KMS-11 (cell line): ENCODE results near the gene MUSTN1.

ENCODE experiments used
- H2AFZ ChIP-seq: fragments of 200-600 bp; sonication (generic); 2 replicates; pipeline ENCODE4 v1.6.1; 2016; ENCODE audit warnings: antibody characterized with exemption, mixed run types, low read depth
- H3K27ac ChIP-seq: fragments of 200-600 bp; sonication (generic); 2 replicates; pipeline ENCODE4 v1.6.1; 2016; ENCODE audit warnings: mild to moderate bottlenecking, mixed run types
- H3K27me3 ChIP-seq: fragments of 200-600 bp; sonication (generic); 2 replicates; pipeline ENCODE4 v1.6.1; 2017; ENCODE audit warnings: mild to moderate bottlenecking, low read depth, mixed run types, moderate library complexity; ENCODE audit not compliant: insufficient read depth
- H3K36me3 ChIP-seq: fragments of 200-600 bp; sonication (generic); 2 replicates; pipeline ENCODE4 v1.6.1; 2017; ENCODE audit warnings: mild to moderate bottlenecking, mixed run types; ENCODE audit not compliant: insufficient read depth
- H3K4me1 ChIP-seq: fragments of 200-600 bp; sonication (generic); 2 replicates; pipeline ENCODE4 v1.6.1; 2016; ENCODE audit warnings: mild to moderate bottlenecking, low read depth, mixed run types; ENCODE audit not compliant: poor library complexity, severe bottlenecking
- H3K4me2 ChIP-seq: fragments of 200-600 bp; sonication (generic); 2 replicates; pipeline ENCODE4 v1.7.0; 2016; ENCODE audit warnings: mild to moderate bottlenecking, mixed run types
- H3K4me3 ChIP-seq: fragments of 200-600 bp; sonication (generic); IDR thresholded peaks from 2 replicates; pipeline ENCODE4 v1.6.1; 2017; ENCODE audit warnings: low read depth, low read length, mixed read lengths; ENCODE audit not compliant: insufficient read depth
- H3K79me2 ChIP-seq: fragments of 200-600 bp; sonication (generic); 2 replicates; pipeline ENCODE4 v1.6.1; 2016; ENCODE audit warnings: low read depth, mixed run types; ENCODE audit not compliant: insufficient read depth
- H3K9ac ChIP-seq: fragments of 200-600 bp; sonication (generic); 2 replicates; pipeline ENCODE4 v1.6.1; 2016; ENCODE audit warnings: mild to moderate bottlenecking, mixed run types
- H4K20me1 ChIP-seq: fragments of 200-600 bp; sonication (generic); 2 replicates; pipeline ENCODE4 v1.6.1; 2016; ENCODE audit warnings: mild to moderate bottlenecking, mixed run types; ENCODE audit not compliant: insufficient read depth
- CTCF ChIP-seq: fragments of 200-600 bp; sonication (generic); conservative IDR thresholded peaks from 2 replicates; pipeline ENCODE4 v1.6.1; 2017; ENCODE audit warnings: low read depth, mild to moderate bottlenecking, antibody characterized with exemption, low read length, moderate library complexity, mixed read lengths

MUSTN1 gene

DNA sequence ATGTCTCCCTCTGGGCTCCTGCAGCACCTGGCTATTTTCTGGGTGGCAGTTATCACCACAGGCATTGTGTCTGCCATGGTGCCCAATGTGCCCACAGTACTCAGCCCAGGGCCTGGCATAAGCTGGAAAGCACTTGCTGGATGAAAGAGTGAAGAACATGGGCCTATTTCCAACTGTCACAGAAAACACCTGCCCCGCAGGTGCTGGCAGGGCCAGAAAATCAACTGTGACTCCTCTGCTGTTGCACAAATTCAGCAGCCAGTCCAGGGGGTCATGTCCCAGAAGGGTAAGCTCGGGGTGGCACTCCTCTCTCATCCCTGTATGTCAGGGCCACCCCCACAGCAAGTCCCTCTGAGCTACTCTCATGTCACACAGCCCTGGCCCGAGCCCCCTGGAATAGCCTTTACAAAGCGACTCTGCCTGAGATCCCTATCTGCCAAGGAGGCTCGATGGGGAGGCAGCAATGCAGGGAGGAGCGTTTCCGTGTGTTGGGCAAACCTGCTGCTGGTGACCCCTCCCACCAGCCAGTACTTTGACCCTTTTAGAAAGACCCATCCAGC, 23.3 kb downstream of the MUSTN1 start:
- H2AFZ ChIP-seq: no peak overlapping the region
- no peaks in the 10 kb centered on the region for H4K20me1 ChIP-seq
- H3K27me3 ChIP-seq: no peaks in the 10 kb centered on the region
- H3K4me3 ChIP-seq: no peak overlapping the region
- no peaks in the 10 kb centered on the region for H3K36me3 ChIP-seq
- TF ChIP-seq CTCF: no peak
- no peak overlapping the region for H3K9ac ChIP-seq
- no peaks in the 10 kb centered on the region for H3K4me1 ChIP-seq
- no peaks in the 10 kb centered on the region for H3K79me2 ChIP-seq
- no peak overlapping the region for H3K27ac ChIP-seq
- H3K4me2 ChIP-seq: no peak overlapping the region

- Histone ChIP-seq H3K27ac (no peak overlapping the region), H3K9ac (no peak overlapping the region)
Observed at GRCh38 chr3:52810923-52811322, 23.9 kb downstream of the MUSTN1 start.

DNA sequence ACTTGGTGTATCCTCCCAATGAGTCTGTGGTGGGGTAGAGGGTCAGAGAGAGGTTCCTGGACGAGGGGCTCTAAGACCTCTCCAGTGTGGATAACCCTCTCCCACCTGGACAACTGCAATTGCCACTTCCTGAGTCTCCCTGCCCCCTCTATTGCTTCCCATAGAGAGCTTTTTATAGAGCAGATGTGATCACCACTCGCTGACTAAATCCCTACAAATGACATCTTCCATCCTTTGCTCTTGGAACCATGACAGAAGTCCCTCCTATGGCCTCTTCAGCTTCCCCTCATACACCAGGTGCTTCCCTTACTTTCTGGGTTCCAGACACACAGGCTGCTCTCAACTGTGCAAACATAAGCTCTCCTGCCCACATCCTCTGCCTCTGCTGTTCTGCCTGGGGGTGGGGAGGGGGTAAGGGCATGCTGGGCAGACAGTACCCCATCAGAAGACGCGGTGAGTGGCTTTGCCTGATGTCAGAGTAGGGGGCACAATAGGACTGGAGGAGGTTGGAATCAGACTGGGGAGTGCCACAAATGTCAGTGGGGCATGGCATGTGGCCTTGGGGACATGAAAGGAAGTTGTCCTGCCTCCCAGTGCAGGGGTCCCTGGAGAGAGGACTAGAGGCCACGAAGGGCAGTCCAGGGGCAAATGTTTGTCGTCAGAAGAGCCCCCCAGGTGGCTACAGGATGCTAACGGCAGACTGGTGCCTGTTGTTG, 25.0 kb downstream of the MUSTN1 start:
- Histone ChIP-seq H3K79me2 (no peaks in the 10 kb centered on the region), H4K20me1 (no peaks in the 10 kb centered on the region), H3K27me3 (no peaks in the 10 kb centered on the region), H3K27ac (no peak overlapping the region), H3K4me3 (no peak overlapping the region), H3K36me3 (no peaks in the 10 kb centered on the region), H2AFZ (no peak overlapping the region), H3K4me2 (no peak overlapping the region), H3K4me1 (no peaks in the 10 kb centered on the region), H3K9ac (no peak overlapping the region)
- no peak for TF ChIP-seq CTCF

More at GRCh38 chr3:52810923-52811322, 23.9 kb downstream of the MUSTN1 start:
- no peaks in the 10 kb centered on the region for H3K36me3 ChIP-seq
- H3K4me1 ChIP-seq: no peaks in the 10 kb centered on the region
- H2AFZ ChIP-seq: no peak overlapping the region
- no peak overlapping the region for H3K4me2 ChIP-seq
- no peaks in the 10 kb centered on the region for H3K79me2 ChIP-seq
- H3K4me3 ChIP-seq: no peak overlapping the region
- no peaks in the 10 kb centered on the region for H3K27me3 ChIP-seq
- TF ChIP-seq CTCF: no peak
- no peaks in the 10 kb centered on the region for H4K20me1 ChIP-seq

- TF ChIP-seq CTCF: no peak
- no peaks in the 10 kb centered on the region for H3K27me3 ChIP-seq
- H2AFZ ChIP-seq: no peak overlapping the region
- H3K4me1 ChIP-seq: no peaks in the 10 kb centered on the region
- no peak overlapping the region for H3K9ac ChIP-seq
- no peak overlapping the region for H3K4me3 ChIP-seq
- no peaks in the 10 kb centered on the region for H4K20me1 ChIP-seq
- H3K36me3 ChIP-seq: no peaks in the 10 kb centered on the region
- H3K4me2 ChIP-seq: no peak overlapping the region
- no peak overlapping the region for H3K27ac ChIP-seq
- H3K79me2 ChIP-seq: no peaks in the 10 kb centered on the region
Observed at GRCh38 chr3:52809149-52809548, 25.7 kb downstream of the MUSTN1 start.
